GM23248 (cell line): Measurements from ENCODE around the gene TRIM59. TPM values are rescaled to one million over a fixed set of nuclear protein-coding genes. Genes with fewer than 3 reads are reported as not detected.

ENCODE experiments used
- DNase-seq: peaks from one replicate; pipeline ENCODE4 v3.0.0-alpha.2; 2015
- H2AFZ ChIP-seq: fragments of 200-600 bp; sonication (generic); 2 replicates; pipeline ENCODE4 v1.6.1; 2016; ENCODE audit warnings: antibody characterized with exemption
- H3F3A ChIP-seq: fragments of 200-600 bp; sonication (generic); 2 replicates; pipeline ENCODE4 v1.6.1; 2016; ENCODE audit warnings: mild to moderate bottlenecking, antibody characterized with exemption, mixed run types; ENCODE audit not compliant: insufficient read depth
- H3K27ac ChIP-seq: fragments of 200-600 bp; sonication (generic); 2 replicates; pipeline ENCODE4 v1.5.1; 2016; ENCODE audit warnings: mild to moderate bottlenecking
- H3K27me3 ChIP-seq: fragments of 200-600 bp; sonication (generic); replicated peaks from 2 replicates; pipeline ENCODE4 v1.6.1; 2016; ENCODE audit warnings: mild to moderate bottlenecking; ENCODE audit not compliant: insufficient read depth
- H3K36me3 ChIP-seq: fragments of 200-600 bp; sonication (generic); 2 replicates; pipeline ENCODE4 v1.6.1; 2016; ENCODE audit warnings: low read depth, mild to moderate bottlenecking
- H3K4me1 ChIP-seq: fragments of 200-600 bp; sonication (generic); 2 replicates; pipeline ENCODE4 v1.6.1; 2016; ENCODE audit warnings: mild to moderate bottlenecking; ENCODE audit not compliant: insufficient read depth
- H3K4me2 ChIP-seq: fragments of 200-600 bp; sonication (generic); one replicate; pipeline ENCODE4 v1.6.1; 2016; ENCODE audit warnings: mild to moderate bottlenecking; ENCODE audit not compliant: unreplicated experiment
- H3K4me3 ChIP-seq: fragments of 200-600 bp; sonication (generic); 2 replicates; pipeline ENCODE4 v1.5.1; 2016; ENCODE audit warnings: mild to moderate bottlenecking
- H3K79me2 ChIP-seq: fragments of 200-600 bp; sonication (generic); 2 replicates; pipeline ENCODE4 v1.6.1; 2016; ENCODE audit warnings: mild to moderate bottlenecking; ENCODE audit not compliant: insufficient read depth
- H3K9ac ChIP-seq: fragments of 200-600 bp; sonication (generic); 2 replicates; pipeline ENCODE4 v1.6.1; 2016; ENCODE audit warnings: mild to moderate bottlenecking
- H3K9me2 ChIP-seq: fragments of 200-600 bp; sonication (generic); 2 replicates; pipeline ENCODE4 v1.6.1; 2016; ENCODE audit warnings: mixed run types, mild to moderate bottlenecking, moderate library complexity; ENCODE audit not compliant: insufficient read depth
- H3K9me3 ChIP-seq: fragments of 200-600 bp; sonication (generic); one replicate; pipeline ENCODE4 v1.6.1; 2017; ENCODE audit warnings: low read depth
- H4K20me1 ChIP-seq: fragments of 200-600 bp; sonication (generic); 2 replicates; pipeline ENCODE4 v1.6.0; 2016; ENCODE audit not compliant: insufficient read depth
- EZH2 ChIP-seq: fragments of 200-600 bp; sonication (generic); IDR thresholded peaks from 2 replicates; pipeline ENCODE4 v1.6.1; 2018; ENCODE audit warnings: antibody characterized with exemption, mild to moderate bottlenecking; ENCODE audit not compliant: insufficient read depth, poor library complexity, severe bottlenecking
- EZH2phosphoT487 ChIP-seq: fragments of 200-600 bp; sonication (generic); IDR thresholded peaks from 2 replicates; pipeline ENCODE4 v1.6.1; 2018; ENCODE audit warnings: antibody characterized with exemption, moderate library complexity, mild to moderate bottlenecking, low read depth; ENCODE audit not compliant: insufficient read depth
- WGBS, 2 experiments: methylation state at CpG; one replicate each; pipeline ENCODE4 v1.1.6; 2015 to 2017; ENCODE audit warnings: low lambda C conversion rate in 2 of 2, low coverage in 1 of 2; ENCODE audit errors: missing lambda C conversion rate in 2 of 2; 5-methylcytosine and 5-hydroxymethylcytosine counted together
- in situ Hi-C: fragments of 300-500 bp; cut with MboI; formaldehyde crosslinking; loops from 2 replicates; pipeline ENCODE4 v1.15.0; 2020
- polyA plus RNA-seq: library from polyadenylated mRNA; unstranded; fragments of >200 nt; fragmentation: Nextera tagmentation; extraction: Ambion mirVana; gene quantifications from 2 replicates; pipeline ENCODE4 v1.2.1, GENCODE V29; 2016
- total RNA-seq: library from RNA; depleted of rRNA; stranded (reverse); fragments of >200 nt; shearing (Covaris generic); gene quantifications from 2 replicates; pipeline ENCODE4 v1.2.3, GENCODE V29; 2014

The TRIM59 gene
- total and polyA plus RNA-seq, 2 experiments from 2014 or later, result 14.8 to 23.9 TPM

GRCh38 chr3:160435095-160435494 is 14.5 kb downstream of the TRIM59 start:
- no peak overlapping the region for H3K27ac ChIP-seq
- peaks cover 46% of the 10 kb centered on the region for H3K36me3 ChIP-seq
- in situ Hi-C loops, result loop anchor here (10.0 kb wide), 1 partner anchor 50 kb away; no protein-coding TSS in a partner anchor
- H3F3A ChIP-seq, result peaks cover 77% of the 10 kb centered on the region
- no peak overlapping the region for H3K4me3 ChIP-seq
- H3K9me2 ChIP-seq, result no peaks in the 10 kb centered on the region
- no peak overlapping the region for H3K9ac ChIP-seq
- 83 to 85% methylated on average over 2 of the region's 2 CpGs for WGBS, 2 experiments
- no peak for DNase-seq
- no peak overlapping the region for H2AFZ ChIP-seq
- no peaks in the 10 kb centered on the region for H3K27me3 ChIP-seq
- H3K4me1 ChIP-seq, result peaks cover 14% of the 10 kb centered on the region
- no peak for TF ChIP-seq EZH2phosphoT487
- no peak for TF ChIP-seq EZH2
- H3K9me3 ChIP-seq, result no peaks in the 10 kb centered on the region
- no peaks in the 10 kb centered on the region for H4K20me1 ChIP-seq
- peaks cover 69% of the 10 kb centered on the region for H3K79me2 ChIP-seq
- H3K4me2 ChIP-seq, result no peak overlapping the region

- H3K27ac ChIP-seq, result peak overlapping the region; percentile 36
- no peaks in the 10 kb centered on the region for H3K9me2 ChIP-seq
- H3K9ac ChIP-seq, result no peak overlapping the region
- in situ Hi-C loops, result loop anchor here (10.0 kb wide), 1 partner anchor 51 kb away; no protein-coding TSS in a partner anchor
- peaks cover 73% of the 10 kb centered on the region for H3F3A ChIP-seq
- no peaks in the 10 kb centered on the region for H4K20me1 ChIP-seq
- peak; percentile 80 for DNase-seq
- no peaks in the 10 kb centered on the region for H3K9me3 ChIP-seq
- peaks cover 59% of the 10 kb centered on the region for H3K79me2 ChIP-seq
- WGBS, 2 experiments, result 75 to 78% methylated on average over 2 of the region's 2 CpGs
- no peak overlapping the region for H2AFZ ChIP-seq
- H3K4me2 ChIP-seq, result no peak overlapping the region
- H3K36me3 ChIP-seq, result peaks cover 49% of the 10 kb centered on the region
- no peaks in the 10 kb centered on the region for H3K27me3 ChIP-seq
- peaks cover 14% of the 10 kb centered on the region for H3K4me1 ChIP-seq
- no peak for TF ChIP-seq EZH2
- TF ChIP-seq EZH2phosphoT487, result no peak
- H3K4me3 ChIP-seq, result no peak overlapping the region
Observed at GRCh38 chr3:160434071-160434470, 15.5 kb downstream of the TRIM59 start.

GRCh38 chr3:160427832-160428424 is 21.7 kb downstream of the TRIM59 start:
- Histone ChIP-seq H3K79me2 (peaks cover 52% of the 10 kb centered on the region), H2AFZ (no peak overlapping the region), H3K9me3 (no peaks in the 10 kb centered on the region), H3K4me3 (no peak overlapping the region), H3K36me3 (peaks cover 87% of the 10 kb centered on the region), H3K27me3 (no peaks in the 10 kb centered on the region), H3K9me2 (no peaks in the 10 kb centered on the region), H3K4me1 (no peaks in the 10 kb centered on the region), H3K9ac (no peak overlapping the region), H3K4me2 (no peak overlapping the region), H4K20me1 (no peaks in the 10 kb centered on the region), H3K27ac (no peak overlapping the region), H3F3A (peaks cover 56% of the 10 kb centered on the region)
- WGBS, 2 experiments, result 97 to 98% methylated on average over 11 of the region's 11 CpGs
- in situ Hi-C loops, result no loop called here
- TF ChIP-seq EZH2 (no peak), EZH2phosphoT487 (no peak)
- DNase-seq, result no peak

- in situ Hi-C loops, result no loop called here
- Histone ChIP-seq H3K9me3 (no peaks in the 10 kb centered on the region), H3K79me2 (peaks cover 90% of the 10 kb centered on the region), H3K9ac (no peak overlapping the region), H3K27me3 (no peaks in the 10 kb centered on the region), H2AFZ (no peak overlapping the region), H3K4me2 (no peak overlapping the region), H3F3A (0 out of 2 replicates have a peak, but pooled peaks cover 8% of the 10 kb centered on the region), H3K4me1 (no peaks in the 10 kb centered on the region), H3K4me3 (no peak overlapping the region), H3K27ac (no peak overlapping the region), H3K36me3 (peaks cover 68% of the 10 kb centered on the region), H3K9me2 (no peaks in the 10 kb centered on the region), H4K20me1 (no peaks in the 10 kb centered on the region)
- TF ChIP-seq EZH2, result no peak
- TF ChIP-seq EZH2phosphoT487, result no peak
- no peak for DNase-seq
- 59 to 69% methylated on average over 3 of the region's 3 CpGs for WGBS, 2 experiments
Observed at GRCh38 chr3:160417311-160417710, 32.3 kb downstream of the TRIM59 start.
